ENCODE measurements around the gene DGCR2. TPM values are rescaled to one million over a fixed set of nuclear protein-coding genes. Genes with fewer than 3 reads are reported as not detected.

DGCR2 gene
- total and polyA plus RNA-seq, 10 of the 15 experiments (the other 5 are each of a cell fraction or from before 2014, with no cell fraction given), result 0.19 to 28.4 (median 16.0) TPM

- FAIRE-seq (no peak), DNase-seq (ENCODE audit: low read depth, low spot score) (no peak), ATAC-seq (no peak)
- ChIA-PET CTCF (no interaction called here), SMC1A (ENCODE audit: uncharacterized antibody, unreplicated experiment) (interaction anchor here (0.7 kb wide), 1 partner anchor 11 kb away, joined by 3 read pairs; no protein-coding TSS in a partner anchor), RAD21 (ENCODE audit: unreplicated experiment) (no interaction called here), POLR2A (no interaction called here)
- no peaks in the 10 kb centered on the region for H3K36me3 ChIP-seq (ENCODE audit: control insufficient read depth in 2 of 2, insufficient read depth in 2 of 2, low read length in 1 of 2)
- H4K20me1 ChIP-seq (ENCODE audit: control insufficient read depth, insufficient read depth), result no peaks in the 10 kb centered on the region; the same call in 1 of the 2 replicates
- H2AFZ ChIP-seq (ENCODE audit: control insufficient read depth, low read depth, low read length), result no peak overlapping the region
- intact Hi-C loops (cut with micrococcal nuclease; ENCODE audit: unreplicated experiment), result no loop called here
- H3K4me1 ChIP-seq (ENCODE audit: control insufficient read depth, insufficient read depth, low read length), result no peaks in the 10 kb centered on the region
- H3K27me3 ChIP-seq (replicated peaks in 1 of 2; ENCODE audit: control insufficient read depth in 2 of 2, insufficient read depth in 2 of 2, low read length in 1 of 2), result no peaks in the 10 kb centered on the region
- H3K4me2 ChIP-seq (ENCODE audit: control insufficient read depth, insufficient read depth), result no peak overlapping the region
- H3K27ac ChIP-seq (ENCODE audit: control insufficient read depth, insufficient read depth), result no peak overlapping the region
- no TSS peak for BruUV-seq (replicated peaks)
- in situ Hi-C loops (cut with MboI), result no loop called here
- H3K4me3 ChIP-seq, result no peak overlapping the region
- TF ChIP-seq HCFC1 (IDR thresholded peaks at IDR 0.05; ENCODE audit: low read length) (no peak), DPF2 (IDR thresholded peaks at IDR 0.05) (no peak), KDM1A (IDR thresholded peaks at IDR 0.05; ENCODE audit: borderline replicate concordance) (no peak), BHLHE40 (IDR thresholded peaks at IDR 0.05; ENCODE audit: borderline replicate concordance in 1 of 2, low read depth in 2 of 2, low read length in 1 of 2) (no peak), CBFB (IDR thresholded peaks at IDR 0.05; ENCODE audit: low read depth) (no peak), ZNF207 (IDR thresholded peaks at IDR 0.05; ENCODE audit: borderline replicate concordance) (no peak), EZH2 (IDR thresholded peaks at IDR 0.05; ENCODE audit: borderline replicate concordance, control insufficient read depth, low read depth, low read length) (no peak), RAD51 (IDR thresholded peaks at IDR 0.05) (no peak), CREM (IDR thresholded peaks at IDR 0.05; ENCODE audit: low read depth) (no peak)
- no peak overlapping the region for H3K9ac ChIP-seq (ENCODE audit: control insufficient read depth, insufficient read depth, low read length)
- 58% methylated on average over 4 of the region's 4 CpGs for WGBS (ENCODE audit: insufficient coverage, insufficient replicate concordance, low lambda C conversion rate, missing lambda C conversion rate)
- H3K9me3 ChIP-seq (replicated peaks; ENCODE audit: control insufficient read depth, insufficient read depth, low read length), result no peaks in the 10 kb centered on the region
- no peaks in the 10 kb centered on the region for H3K79me2 ChIP-seq (ENCODE audit: control insufficient read depth, insufficient read depth, low read length)
These were observed 133.3 kb downstream of the DGCR2 start for GRCh38 chr22:18988958-18989357.

- CTCF ChIA-PET, result no interaction called here
- Histone ChIP-seq H4K20me1 (ENCODE audit: control insufficient read depth, insufficient read depth) (no peaks in the 10 kb centered on the region; the same call in 1 of the 2 replicates), H3K4me2 (ENCODE audit: control insufficient read depth, insufficient read depth) (no peak overlapping the region), H3K4me3 (no peak overlapping the region), H3K36me3 (ENCODE audit: control insufficient read depth in 2 of 2, insufficient read depth in 2 of 2, low read length in 1 of 2) (no peaks in the 10 kb centered on the region), H3K4me1 (ENCODE audit: control insufficient read depth, insufficient read depth, low read length) (no peaks in the 10 kb centered on the region), H3K9ac (ENCODE audit: control insufficient read depth, insufficient read depth, low read length) (no peak overlapping the region), H3K79me2 (ENCODE audit: control insufficient read depth, insufficient read depth, low read length) (no peaks in the 10 kb centered on the region), H3K27me3 (replicated peaks in 1 of 2; ENCODE audit: control insufficient read depth in 2 of 2, insufficient read depth in 2 of 2, low read length in 1 of 2) (no peaks in the 10 kb centered on the region), H3K9me3 (replicated peaks; ENCODE audit: control insufficient read depth, insufficient read depth, low read length) (no peaks in the 10 kb centered on the region), H2AFZ (ENCODE audit: control insufficient read depth, low read depth, low read length) (no peak overlapping the region), H3K27ac (ENCODE audit: control insufficient read depth, insufficient read depth) (no peak overlapping the region)
- TF ChIP-seq NFIC (IDR thresholded peaks at IDR 0.05; ENCODE audit: low read depth, low read length), result no peak
- no peak for TF ChIP-seq SUZ12 (IDR thresholded peaks at IDR 0.05; ENCODE audit: unreplicated experiment)
- TF ChIP-seq ZBED1 (IDR thresholded peaks at IDR 0.05; ENCODE audit: borderline replicate concordance), result no peak
- TF ChIP-seq NKRF (conservative IDR thresholded peaks at IDR 0.05), result no peak
- TF ChIP-seq RFX5 (IDR thresholded peaks at IDR 0.05; ENCODE audit: low read depth, low read length), result no peak
- TF ChIP-seq CREM (IDR thresholded peaks at IDR 0.05; ENCODE audit: low read depth), result no peak
- 26% methylated on average over 13 of the region's 13 CpGs for WGBS (ENCODE audit: insufficient coverage, insufficient replicate concordance, low lambda C conversion rate, missing lambda C conversion rate)
- ATAC-seq, result no peak
- in situ Hi-C loops (cut with MboI) (no loop called here), intact Hi-C loops (cut with micrococcal nuclease; ENCODE audit: unreplicated experiment) (no loop called here)
- POLR2A ChIA-PET, result no interaction called here
- SMC1A ChIA-PET (ENCODE audit: uncharacterized antibody, unreplicated experiment), result no interaction called here
- no peak for FAIRE-seq
- RAD21 ChIA-PET (ENCODE audit: unreplicated experiment), result no interaction called here
- DNase-seq (ENCODE audit: low read depth, low spot score), result no peak
- no TSS peak for BruUV-seq (replicated peaks)
These were observed 134.4 kb downstream of the DGCR2 start for GRCh38 chr22:18987765-18988164.
